ENCODE results near the gene ANO7. TPM values are rescaled to one million over a fixed set of nuclear protein-coding genes. Genes with fewer than 3 reads are reported as not detected.

Gene ANO7
- total RNA-seq, 1 experiment from 2014 or later, result 7.7 TPM

DNA sequence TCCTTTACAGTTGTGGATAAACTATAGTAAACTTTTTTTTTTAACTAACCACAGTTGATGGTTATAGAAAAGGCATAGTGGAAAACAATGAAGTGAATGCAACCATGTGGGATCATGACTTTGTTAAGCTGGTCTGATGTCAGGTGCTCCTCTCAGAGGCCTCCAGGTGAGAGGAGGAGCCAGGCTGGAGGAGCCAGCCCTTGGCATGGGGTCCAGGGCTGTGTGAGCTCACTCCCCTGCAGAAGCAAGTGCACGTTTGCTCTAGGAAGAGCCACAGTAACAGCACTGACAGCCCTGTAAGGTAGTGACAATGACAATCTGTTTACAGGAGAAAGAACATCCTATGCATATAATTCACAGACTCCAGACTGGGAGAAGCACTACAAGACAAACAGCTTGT lies 32.5 kb upstream of the ANO7 start:
- TF ChIP-seq CTCF (IDR thresholded peaks at IDR 0.05; ENCODE audit: unreplicated experiment), result no peak
- no peaks in the 10 kb centered on the region for H3K27me3 Mint-ChIP-seq (ENCODE audit: unreplicated experiment)
- peaks cover 16% of the 10 kb centered on the region for H3K4me1 Mint-ChIP-seq (ENCODE audit: low read depth, unreplicated experiment)
- H3K4me3 Mint-ChIP-seq (ENCODE audit: low read depth, unreplicated experiment), result no peak overlapping the region
- BruUV-seq (replicated peaks), result no TSS peak
- intact Hi-C loops (cut with micrococcal nuclease; ENCODE audit: unreplicated experiment), result no loop called here
- peaks cover 17% of the 10 kb centered on the region for H3K36me3 Mint-ChIP-seq (ENCODE audit: insufficient read depth, unreplicated experiment)
- H3K9me3 Mint-ChIP-seq (ENCODE audit: low read depth, unreplicated experiment), result no peaks in the 10 kb centered on the region
- CTCF ChIA-PET, result no interaction called here
- DNase-seq, result no peak
- no peak overlapping the region for H3K27ac Mint-ChIP-seq (ENCODE audit: unreplicated experiment)

DNA sequence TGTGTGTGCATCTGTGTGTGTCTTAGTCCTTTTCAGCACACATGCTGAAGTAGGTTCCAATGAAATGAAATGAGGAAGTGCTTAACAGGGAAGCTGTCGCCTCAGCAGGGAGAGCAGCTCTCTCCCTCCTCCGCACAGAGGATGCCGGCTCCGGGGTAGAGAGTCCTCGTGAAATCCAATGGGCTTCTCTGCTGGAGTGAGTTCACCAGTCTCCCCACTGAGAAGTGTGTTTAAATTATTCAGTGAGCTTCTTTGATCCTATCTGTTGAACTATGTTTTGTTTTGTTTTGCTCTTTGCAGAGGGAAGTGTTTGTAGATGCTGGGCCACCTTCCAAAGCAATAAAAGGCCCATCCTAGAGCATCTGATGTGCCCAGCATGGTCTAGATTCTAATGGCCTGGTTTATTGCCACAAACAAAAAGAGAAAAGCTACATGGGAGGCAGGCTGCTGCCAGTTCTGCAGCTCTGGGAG lies 31.5 kb upstream of the ANO7 start:
- intact Hi-C loops (cut with micrococcal nuclease; ENCODE audit: unreplicated experiment), result no loop called here
- no peaks in the 10 kb centered on the region for H3K9me3 Mint-ChIP-seq (ENCODE audit: low read depth, unreplicated experiment)
- no TSS peak for BruUV-seq (replicated peaks)
- TF ChIP-seq CTCF (IDR thresholded peaks at IDR 0.05; ENCODE audit: unreplicated experiment), result no peak
- no peak overlapping the region for H3K27ac Mint-ChIP-seq (ENCODE audit: unreplicated experiment)
- H3K27me3 Mint-ChIP-seq (ENCODE audit: unreplicated experiment), result no peaks in the 10 kb centered on the region
- H3K36me3 Mint-ChIP-seq (ENCODE audit: insufficient read depth, unreplicated experiment), result peaks cover 12% of the 10 kb centered on the region
- CTCF ChIA-PET, result interaction anchor here (0.6 kb wide), 2 partner anchors 21 to 426 kb away, joined by 3 to 5 read pairs; no protein-coding TSS in a partner anchor
- H3K4me3 Mint-ChIP-seq (ENCODE audit: low read depth, unreplicated experiment), result no peak overlapping the region
- peaks cover 5% of the 10 kb centered on the region for H3K4me1 Mint-ChIP-seq (ENCODE audit: low read depth, unreplicated experiment)
- DNase-seq, result no peak

GRCh38 chr2:241157841-241158545 lies 30.5 kb upstream of the ANO7 start:
- DNase-seq, result no peak
- Mint-ChIP-seq H3K4me3 (ENCODE audit: low read depth, unreplicated experiment) (no peak overlapping the region), H3K27ac (ENCODE audit: unreplicated experiment) (no peak overlapping the region), H3K27me3 (ENCODE audit: unreplicated experiment) (no peaks in the 10 kb centered on the region), H3K9me3 (ENCODE audit: low read depth, unreplicated experiment) (no peaks in the 10 kb centered on the region), H3K4me1 (ENCODE audit: low read depth, unreplicated experiment) (no peaks in the 10 kb centered on the region), H3K36me3 (ENCODE audit: insufficient read depth, unreplicated experiment) (peaks cover 22% of the 10 kb centered on the region)
- TF ChIP-seq CTCF (IDR thresholded peaks at IDR 0.05; ENCODE audit: unreplicated experiment), result no peak
- intact Hi-C loops (cut with micrococcal nuclease; ENCODE audit: unreplicated experiment), result no loop called here
- BruUV-seq (replicated peaks), result no TSS peak
- CTCF ChIA-PET, result interaction anchor here (0.6 kb wide), 1 partner anchor 325 kb away, joined by 3 read pairs; no protein-coding TSS in a partner anchor

- no peaks in the 10 kb centered on the region for H3K9me3 Mint-ChIP-seq (ENCODE audit: low read depth, unreplicated experiment)
Observed at GRCh38 chr2:241158546-241158900, 30.0 kb upstream of the ANO7 start.

More at GRCh38 chr2:241158546-241158900, 30.0 kb upstream of the ANO7 start:
- no peak overlapping the region for H3K4me3 Mint-ChIP-seq (ENCODE audit: low read depth, unreplicated experiment)
- no peaks in the 10 kb centered on the region for H3K27me3 Mint-ChIP-seq (ENCODE audit: unreplicated experiment)
- intact Hi-C loops (cut with micrococcal nuclease; ENCODE audit: unreplicated experiment), result no loop called here
- no peak for TF ChIP-seq CTCF (IDR thresholded peaks at IDR 0.05; ENCODE audit: unreplicated experiment)
- no peak overlapping the region for H3K27ac Mint-ChIP-seq (ENCODE audit: unreplicated experiment)
- no peak for DNase-seq
- peaks cover 26% of the 10 kb centered on the region for H3K36me3 Mint-ChIP-seq (ENCODE audit: insufficient read depth, unreplicated experiment)
- H3K4me1 Mint-ChIP-seq (ENCODE audit: low read depth, unreplicated experiment), result no peaks in the 10 kb centered on the region
- CTCF ChIA-PET, result no interaction called here
- no TSS peak for BruUV-seq (replicated peaks)

All from Calu3 (cell line).